ENCODE results near the gene STX1A. TPM values are rescaled to one million over a fixed set of nuclear protein-coding genes. Genes with fewer than 3 reads are reported as not detected.
A peak's percentile ranks its signal among the peaks of the same experiment; 100 is the strongest.

Gene STX1A
- polyA plus RNA-seq, 1 donor (not counting 4 experiments of a cell fraction or from before 2014, with no cell fraction given): 22.4 TPM

DNA sequence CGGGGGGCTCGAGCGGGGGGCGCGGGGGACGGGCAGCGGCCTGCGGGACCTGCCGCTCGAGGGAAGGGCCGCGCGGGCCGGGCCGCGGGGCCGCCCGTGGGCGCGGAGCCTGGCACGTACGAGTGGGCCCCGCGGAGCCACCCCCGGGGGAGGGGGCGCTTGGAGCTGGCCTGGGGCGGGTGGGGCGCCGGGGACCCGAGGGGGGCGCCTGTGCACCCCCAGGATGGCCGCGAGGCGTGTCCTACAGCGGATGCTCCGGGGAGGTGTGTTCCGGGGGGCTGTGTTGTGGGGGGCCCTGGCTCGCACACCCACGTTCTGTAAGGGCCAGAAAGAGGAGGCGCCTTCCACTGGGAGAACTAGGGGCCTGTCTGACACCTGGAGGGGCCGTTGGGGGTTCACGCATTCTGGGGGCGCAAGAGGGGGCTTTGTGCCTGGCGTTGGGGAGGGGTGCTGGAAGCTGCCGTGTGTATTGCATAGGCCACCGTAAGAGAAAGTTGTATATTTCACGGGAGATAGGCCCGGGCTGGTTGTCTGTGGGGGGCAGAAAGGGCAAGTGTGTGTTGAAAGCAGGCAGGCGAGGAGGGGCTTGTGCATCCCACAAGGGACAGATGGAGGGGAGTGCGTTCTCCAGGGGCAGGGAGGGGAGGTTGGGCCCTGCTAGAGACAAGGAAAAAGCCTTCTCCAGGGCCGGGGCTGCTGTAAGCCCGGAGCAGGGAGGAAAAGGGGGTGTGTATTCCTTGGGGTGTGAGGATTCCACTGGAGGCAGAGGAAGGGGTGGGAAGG is 51.2 kb downstream of the STX1A start:
- H3K36me3 ChIP-seq (ENCODE audit: control insufficient read depth in 2 of 2, extremely low read depth in 1 of 2, insufficient read depth in 2 of 2, low read length in 2 of 2): no peaks in the 10 kb centered on the region
- dilution Hi-C loops (cut with MboI; ENCODE audit: extremely low pct_ligation_motif_present, low sequenced_read_pairs): no loop called here
- DNase-seq (ENCODE audit: low read depth, low spot score) (no peak), FAIRE-seq (no peak)
- H3K4me1 ChIP-seq (ENCODE audit: control insufficient read depth, extremely low read depth, insufficient read depth, low read length): peaks cover 7% of the 10 kb centered on the region
- peaks cover 3% of the 10 kb centered on the region for H4K20me1 ChIP-seq (ENCODE audit: control insufficient read depth, extremely low read depth, insufficient read depth, low read length)
- H3K9me1 ChIP-seq (ENCODE audit: control insufficient read depth, extremely low read depth, insufficient read depth, low read length): no peaks in the 10 kb centered on the region
- peak overlapping the region; percentile 66 for H3K4me2 ChIP-seq (ENCODE audit: control insufficient read depth, extremely low read depth, insufficient read depth, low read depth, low read length)
- H3K9me3 ChIP-seq (ENCODE audit: control insufficient read depth, low read depth, low read length): no peaks in the 10 kb centered on the region
- H3K27me3 ChIP-seq (ENCODE audit: control insufficient read depth, extremely low read depth, insufficient read depth, low read length): peaks cover 8% of the 10 kb centered on the region
- peak overlapping the region; percentile 59 for H2AFZ ChIP-seq (ENCODE audit: control insufficient read depth, low read length)
- H3K4me3 ChIP-seq (ENCODE audit: control insufficient read depth in 2 of 3, extremely low read depth in 1 of 3, insufficient read depth in 2 of 3, low read depth in 1 of 3, low read length in 3 of 3): peak overlapping the region; percentile 42 to 71 (median 59)
- TF ChIP-seq EZH2 (IDR thresholded peaks at IDR 0.05; ENCODE audit: low read length): no peak
- TF ChIP-seq, protein P1, sequence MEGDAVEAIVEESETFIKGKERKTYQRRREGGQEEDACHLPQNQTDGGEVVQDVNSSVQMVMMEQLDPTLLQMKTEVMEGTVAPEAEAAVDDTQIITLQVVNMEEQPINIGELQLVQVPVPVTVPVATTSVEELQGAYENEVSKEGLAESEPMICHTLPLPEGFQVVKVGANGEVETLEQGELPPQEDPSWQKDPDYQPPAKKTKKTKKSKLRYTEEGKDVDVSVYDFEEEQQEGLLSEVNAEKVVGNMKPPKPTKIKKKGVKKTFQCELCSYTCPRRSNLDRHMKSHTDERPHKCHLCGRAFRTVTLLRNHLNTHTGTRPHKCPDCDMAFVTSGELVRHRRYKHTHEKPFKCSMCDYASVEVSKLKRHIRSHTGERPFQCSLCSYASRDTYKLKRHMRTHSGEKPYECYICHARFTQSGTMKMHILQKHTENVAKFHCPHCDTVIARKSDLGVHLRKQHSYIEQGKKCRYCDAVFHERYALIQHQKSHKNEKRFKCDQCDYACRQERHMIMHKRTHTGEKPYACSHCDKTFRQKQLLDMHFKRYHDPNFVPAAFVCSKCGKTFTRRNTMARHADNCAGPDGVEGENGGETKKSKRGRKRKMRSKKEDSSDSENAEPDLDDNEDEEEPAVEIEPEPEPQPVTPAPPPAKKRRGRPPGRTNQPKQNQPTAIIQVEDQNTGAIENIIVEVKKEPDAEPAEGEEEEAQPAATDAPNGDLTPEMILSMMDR (optimal IDR thresholded peaks at IDR 0.05 in 1 of 3, IDR thresholded peaks at IDR 0.05 in 1 of 3, conservative IDR thresholded peaks at IDR 0.05 in 1 of 3; ENCODE audit: extremely low read depth in 1 of 3, insufficient read depth in 2 of 3, low read length in 3 of 3): no peak
- no peak overlapping the region for H3K27ac ChIP-seq (ENCODE audit: control insufficient read depth, insufficient read depth, low read length)
- H3K79me2 ChIP-seq (ENCODE audit: control insufficient read depth, insufficient read depth, low read length): no peaks in the 10 kb centered on the region
- H3K9ac ChIP-seq (ENCODE audit: control insufficient read depth, extremely low read depth, insufficient read depth, low read length): peak overlapping the region; percentile 65

DNA sequence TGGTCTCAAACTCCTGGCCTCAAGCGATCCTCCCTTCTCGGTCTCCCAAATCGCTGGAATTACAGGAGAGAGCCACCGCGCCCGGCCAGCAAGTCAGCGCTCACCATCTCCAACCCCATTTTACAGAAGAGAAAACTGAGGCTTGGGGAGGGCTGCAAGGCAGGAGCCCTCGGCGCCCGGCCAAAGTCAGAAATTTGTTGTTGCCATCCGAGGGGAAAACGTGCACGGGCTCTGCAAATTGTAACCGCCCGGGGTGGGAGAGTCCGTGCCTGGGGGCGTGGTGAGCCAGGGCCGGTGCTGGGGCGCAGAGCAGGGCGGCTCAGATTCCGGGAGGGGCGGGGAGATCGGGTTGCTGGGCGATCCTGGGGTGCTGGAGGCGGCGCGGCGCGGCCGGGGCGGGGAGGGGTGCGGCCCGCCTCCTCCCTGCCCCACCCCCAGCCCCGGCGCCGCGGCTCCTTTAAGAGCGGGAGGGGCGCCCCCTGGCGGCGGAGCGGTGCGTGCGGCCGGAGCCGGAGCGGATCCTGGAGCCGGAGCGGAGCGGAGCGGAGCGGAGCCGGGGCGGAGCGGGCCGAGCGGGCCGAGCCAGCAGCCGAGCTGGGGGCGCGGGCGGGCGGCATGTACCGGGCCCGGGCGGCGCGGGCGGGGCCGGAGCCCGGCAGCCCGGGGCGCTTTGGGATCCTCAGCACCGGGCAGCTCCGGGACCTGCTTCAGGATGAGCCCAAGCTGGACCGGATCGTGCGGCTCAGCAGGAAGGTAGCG is 51.9 kb downstream of the STX1A start, which contains the start of gene VPS37D:
TSS of gene VPS37D (plus strand) at position 488 of the 759 bp plus-strand sequence. CDS start at position 616, 128 bp downstream.
- dilution Hi-C loops (cut with MboI; ENCODE audit: extremely low pct_ligation_motif_present, low sequenced_read_pairs): no loop called here
- Histone ChIP-seq H3K9ac (ENCODE audit: control insufficient read depth, extremely low read depth, insufficient read depth, low read length) (peak within 1 kb of the TSS; percentile 65), H3K27me3 (ENCODE audit: control insufficient read depth, extremely low read depth, insufficient read depth, low read length) (peaks cover 8% of the 10 kb centered on the region), H3K27ac (ENCODE audit: control insufficient read depth, insufficient read depth, low read length) (no peak within 1 kb of the TSS), H3K4me1 (ENCODE audit: control insufficient read depth, extremely low read depth, insufficient read depth, low read length) (peaks cover 7% of the 10 kb centered on the region), H4K20me1 (ENCODE audit: control insufficient read depth, extremely low read depth, insufficient read depth, low read length) (peaks cover 3% of the 10 kb centered on the region), H3K9me3 (ENCODE audit: control insufficient read depth, low read depth, low read length) (peaks cover 2% of the 10 kb centered on the region), H3K4me3 (ENCODE audit: control insufficient read depth in 2 of 3, extremely low read depth in 1 of 3, insufficient read depth in 2 of 3, low read depth in 1 of 3, low read length in 3 of 3) (peak within 1 kb of the TSS; percentile 42 to 71 (median 59)), H3K9me1 (ENCODE audit: control insufficient read depth, extremely low read depth, insufficient read depth, low read length) (no peaks in the 10 kb centered on the region), H3K36me3 (ENCODE audit: control insufficient read depth in 2 of 2, extremely low read depth in 1 of 2, insufficient read depth in 2 of 2, low read length in 2 of 2) (no peaks in the 10 kb centered on the region), H3K4me2 (ENCODE audit: control insufficient read depth, extremely low read depth, insufficient read depth, low read depth, low read length) (peak within 1 kb of the TSS; percentile 66), H3K79me2 (ENCODE audit: control insufficient read depth, insufficient read depth, low read length) (no peaks in the 10 kb centered on the region), H2AFZ (ENCODE audit: control insufficient read depth, low read length) (peak within 1 kb of the TSS; percentile 59)
- DNase-seq (ENCODE audit: low read depth, low spot score) (no peak), FAIRE-seq (no peak)
- no peak for TF ChIP-seq EZH2 (IDR thresholded peaks at IDR 0.05; ENCODE audit: low read length)
- TF ChIP-seq, protein P1 (optimal IDR thresholded peaks at IDR 0.05 in 1 of 3, IDR thresholded peaks at IDR 0.05 in 1 of 3, conservative IDR thresholded peaks at IDR 0.05 in 1 of 3; ENCODE audit: extremely low read depth in 1 of 3, insufficient read depth in 2 of 3, low read length in 3 of 3): peak in 2 of 3 experiments; percentile 66 to 77
